Cardiac muscle cell (in vitro differentiated cells and primary cell): Measurements from ENCODE around the gene CLCA2. TPM values are rescaled to one million over a fixed set of nuclear protein-coding genes. Genes with fewer than 3 reads are reported as not detected.
A peak's percentile ranks its signal among the peaks of the same experiment; 100 is the strongest.

ENCODE experiments used
- DNase-seq, 2 donors: peaks; one replicate each; pipeline versions ENCODE4 v3.0.0 to v3.0.0-alpha.2; 2010 to 2017; ENCODE audit warnings: low read depth in 1 of 2, low spot score in 1 of 2
- H3K27ac ChIP-seq: fragments of 200-600 bp; sonication (generic); 2 replicates; pipeline ENCODE4 v1.5.1; 2016
- H3K27me3 ChIP-seq: fragments of 200-600 bp; sonication (generic); 2 replicates; pipeline ENCODE4 v1.6.0; 2016; ENCODE audit warnings: control low read depth
- H3K36me3 ChIP-seq: fragments of 200-600 bp; sonication (generic); 2 replicates; pipeline ENCODE4 v1.5.1; 2016; ENCODE audit warnings: control low read depth
- H3K4me1 ChIP-seq: fragments of 200-600 bp; sonication (generic); 2 replicates; pipeline ENCODE4 v1.8.1; 2017; ENCODE audit warnings: low read depth, mild to moderate bottlenecking, mixed run types
- H3K4me3 ChIP-seq: fragments of 200-600 bp; sonication (generic); 2 replicates; pipeline ENCODE4 v1.5.1; 2016; ENCODE audit warnings: mild to moderate bottlenecking
- H3K9me3 ChIP-seq: fragments of 200-600 bp; sonication (generic); 2 replicates; pipeline ENCODE4 v1.5.1; 2017; ENCODE audit warnings: low read depth, mild to moderate bottlenecking, control low read depth
- polyA plus RNA-seq: library from polyadenylated mRNA; unstranded; fragments of >200 nt; fragmentation: Nextera tagmentation; extraction: Ambion mirVana; gene quantifications from 2 replicates; pipeline ENCODE4 v1.2.1, GENCODE V29; 2016
- total RNA-seq: library from RNA; depleted of rRNA; stranded (reverse); fragments of >200 nt; gene quantifications from 2 replicates; pipeline ENCODE4 v1.2.3, GENCODE V29; 2016
- TF ChIP-seq, protein P1 (sequence below): IDR thresholded peaks from 2 replicates; pipeline ENCODE4 v1.5.1; 2012; ENCODE audit warnings: low read depth, mild to moderate bottlenecking, low read length

CLCA2 gene
- total and polyA plus RNA-seq, 2 experiments from 2014 or later, result not detected

DNA sequence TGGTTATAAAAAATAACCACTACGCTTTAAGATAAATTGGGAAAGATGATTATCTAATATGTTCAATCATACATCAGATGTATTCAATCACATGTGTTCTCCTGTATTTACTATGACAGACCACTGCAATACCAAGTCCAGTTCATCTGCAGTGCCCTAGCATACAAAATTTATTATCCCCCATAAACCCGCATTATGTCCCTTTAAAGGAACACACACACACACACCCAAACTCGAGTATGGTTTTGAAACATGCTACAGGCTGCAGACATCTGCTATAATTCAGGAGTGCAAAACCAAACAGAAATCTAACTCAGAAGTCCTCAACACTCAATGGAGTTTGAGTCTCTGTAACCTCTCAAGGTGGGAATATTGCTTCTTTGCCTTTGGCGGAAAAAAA, 42.7 kb upstream of the CLCA2 start:
- H3K36me3 ChIP-seq, result no peaks in the 10 kb centered on the region
- no peak for DNase-seq
- peaks cover 6% of the 10 kb centered on the region for H3K4me1 ChIP-seq
- TF ChIP-seq, protein P1, sequence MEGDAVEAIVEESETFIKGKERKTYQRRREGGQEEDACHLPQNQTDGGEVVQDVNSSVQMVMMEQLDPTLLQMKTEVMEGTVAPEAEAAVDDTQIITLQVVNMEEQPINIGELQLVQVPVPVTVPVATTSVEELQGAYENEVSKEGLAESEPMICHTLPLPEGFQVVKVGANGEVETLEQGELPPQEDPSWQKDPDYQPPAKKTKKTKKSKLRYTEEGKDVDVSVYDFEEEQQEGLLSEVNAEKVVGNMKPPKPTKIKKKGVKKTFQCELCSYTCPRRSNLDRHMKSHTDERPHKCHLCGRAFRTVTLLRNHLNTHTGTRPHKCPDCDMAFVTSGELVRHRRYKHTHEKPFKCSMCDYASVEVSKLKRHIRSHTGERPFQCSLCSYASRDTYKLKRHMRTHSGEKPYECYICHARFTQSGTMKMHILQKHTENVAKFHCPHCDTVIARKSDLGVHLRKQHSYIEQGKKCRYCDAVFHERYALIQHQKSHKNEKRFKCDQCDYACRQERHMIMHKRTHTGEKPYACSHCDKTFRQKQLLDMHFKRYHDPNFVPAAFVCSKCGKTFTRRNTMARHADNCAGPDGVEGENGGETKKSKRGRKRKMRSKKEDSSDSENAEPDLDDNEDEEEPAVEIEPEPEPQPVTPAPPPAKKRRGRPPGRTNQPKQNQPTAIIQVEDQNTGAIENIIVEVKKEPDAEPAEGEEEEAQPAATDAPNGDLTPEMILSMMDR, result no peak
- H3K27me3 ChIP-seq, result no peaks in the 10 kb centered on the region
- no peak overlapping the region for H3K27ac ChIP-seq
- no peaks in the 10 kb centered on the region for H3K9me3 ChIP-seq
- no peak overlapping the region for H3K4me3 ChIP-seq

DNA sequence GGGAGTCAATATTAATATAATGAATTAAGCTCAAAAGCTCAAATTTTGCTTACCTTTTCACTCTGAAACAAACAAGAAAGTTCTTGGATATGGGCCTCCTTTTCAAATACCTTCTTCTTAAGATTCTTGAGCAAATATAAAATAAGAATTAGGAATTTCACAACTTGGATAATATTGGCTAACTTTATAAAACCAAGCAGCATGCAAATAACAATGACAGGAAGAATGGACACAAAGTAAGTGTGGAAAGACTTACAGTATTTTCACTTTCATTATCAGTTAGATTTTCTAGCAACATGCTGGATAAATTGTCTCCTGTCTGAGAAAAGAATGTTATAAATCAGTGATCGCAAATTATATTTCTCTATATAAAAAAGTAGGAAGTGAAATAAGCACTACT, 41.1 kb upstream of the CLCA2 start:
- H3K27me3 ChIP-seq, result no peaks in the 10 kb centered on the region
- no peak overlapping the region for H3K4me3 ChIP-seq
- TF ChIP-seq, protein P1, result no peak
- H3K4me1 ChIP-seq, result peaks cover 11% of the 10 kb centered on the region
- DNase-seq, result peak in 1 of 2 donors; percentile 46
- H3K36me3 ChIP-seq, result no peaks in the 10 kb centered on the region
- no peaks in the 10 kb centered on the region for H3K9me3 ChIP-seq
- H3K27ac ChIP-seq, result no peak overlapping the region

DNA sequence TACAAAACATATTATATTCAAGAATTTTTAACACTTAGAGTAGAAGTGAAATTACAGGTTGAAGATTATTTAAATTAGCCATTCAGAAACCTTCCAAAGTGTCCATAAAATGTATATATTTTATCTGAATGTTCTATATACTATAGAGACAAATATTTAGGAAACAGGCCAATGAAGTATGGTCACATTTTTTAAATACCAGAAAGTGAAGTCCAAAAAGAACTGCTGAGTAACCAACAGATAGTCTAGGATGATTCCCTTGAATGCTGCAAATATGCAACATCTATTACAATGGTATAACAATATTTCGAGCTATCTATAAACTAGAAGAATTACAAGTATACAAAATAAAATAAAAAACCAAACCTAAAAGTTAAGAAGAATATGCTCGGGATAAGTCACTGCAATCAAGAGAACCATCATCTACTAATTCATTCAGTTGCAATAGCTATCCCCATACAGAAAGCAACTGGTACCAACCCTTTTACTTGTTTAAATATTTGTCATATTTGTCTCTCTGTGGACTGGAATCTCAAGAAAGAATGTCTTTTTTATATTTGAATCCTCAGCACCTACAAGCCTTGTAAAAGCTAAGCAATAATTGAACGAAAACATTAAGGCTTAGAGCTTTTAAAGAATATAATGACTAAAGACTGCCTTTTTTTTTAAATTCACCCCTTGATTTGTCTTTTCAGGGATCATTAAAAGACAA, 35.9 kb upstream of the CLCA2 start:
- DNase-seq, result peak in 1 of 2 donors; percentile 23
- no peaks in the 10 kb centered on the region for H3K9me3 ChIP-seq
- H3K27ac ChIP-seq, result no peak overlapping the region
- peaks cover 11% of the 10 kb centered on the region for H3K4me1 ChIP-seq
- H3K27me3 ChIP-seq, result no peaks in the 10 kb centered on the region
- TF ChIP-seq, protein P1, result no peak
- H3K36me3 ChIP-seq, result no peaks in the 10 kb centered on the region
- H3K4me3 ChIP-seq, result no peak overlapping the region

DNA sequence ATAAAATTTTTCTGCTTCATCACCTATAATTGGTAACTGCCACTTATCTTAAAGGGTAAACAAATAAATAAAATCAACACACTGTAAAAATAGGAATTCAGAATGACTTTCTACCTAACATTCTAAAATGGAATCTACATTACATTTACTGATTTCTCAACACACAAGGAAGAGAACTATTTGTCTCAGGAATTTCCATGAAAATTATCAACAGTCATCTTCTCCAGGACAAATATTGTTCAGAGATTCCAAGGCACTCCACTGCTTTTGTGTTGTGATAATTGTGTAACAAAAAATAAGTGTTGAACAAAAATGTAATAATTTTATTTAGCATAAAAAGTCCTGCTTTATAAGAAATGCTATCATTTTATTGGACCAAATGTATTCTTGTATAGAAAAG, 35.2 kb upstream of the CLCA2 start:
- Histone ChIP-seq H3K27me3 (no peaks in the 10 kb centered on the region), H3K9me3 (no peaks in the 10 kb centered on the region), H3K36me3 (no peaks in the 10 kb centered on the region), H3K4me3 (no peak overlapping the region), H3K27ac (no peak overlapping the region), H3K4me1 (peaks cover 11% of the 10 kb centered on the region)
- peak in 1 of 2 donors; percentile 24 for DNase-seq
- TF ChIP-seq, protein P1, result no peak

DNA sequence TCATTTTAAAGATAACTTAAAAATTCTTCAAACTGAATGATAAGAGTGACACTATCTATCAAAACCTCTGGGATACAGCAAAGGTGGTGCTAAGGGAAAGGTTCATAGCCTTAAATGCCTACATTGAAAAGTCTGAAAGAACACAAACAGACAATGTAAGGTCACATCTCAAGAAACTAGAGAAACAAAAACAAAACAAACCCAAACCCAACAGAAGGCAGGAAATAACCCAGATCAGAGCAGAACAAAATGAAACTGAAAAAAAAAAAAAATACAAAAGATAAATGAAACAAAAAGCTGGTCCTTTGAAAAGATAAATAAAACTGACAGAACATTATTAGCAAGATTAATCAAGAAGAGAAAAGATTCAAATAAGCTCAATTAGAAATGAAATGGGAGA, 34.7 kb upstream of the CLCA2 start:
- no peak overlapping the region for H3K4me3 ChIP-seq
- TF ChIP-seq, protein P1, result no peak
- no peak for DNase-seq
- H3K36me3 ChIP-seq, result no peaks in the 10 kb centered on the region
- H3K9me3 ChIP-seq, result no peaks in the 10 kb centered on the region
- H3K27me3 ChIP-seq, result no peaks in the 10 kb centered on the region
- H3K4me1 ChIP-seq, result peaks cover 11% of the 10 kb centered on the region
- no peak overlapping the region for H3K27ac ChIP-seq
